C4-2B (cell line): Measurements from ENCODE around the gene NCK1.

Experiments used
- H3K27ac ChIP-seq: fragments of 450-650 bp; 2 replicates; pipeline ENCODE4 v1.5.1; 2017
- CTCF ChIP-seq: fragments of 450-650 bp; conservative IDR thresholded peaks from 2 replicates; pipeline ENCODE4 v1.5.1; 2017; ENCODE audit warnings: mild to moderate bottlenecking
- ZFX ChIP-seq: fragments of 450-650 bp; IDR thresholded peaks from 2 replicates; pipeline ENCODE4 v1.6.1; 2017

Gene NCK1

GRCh38 chr3:136840252-136840651 lies 21.8 kb upstream of the NCK1 start:
- H3K27ac ChIP-seq, result no peak overlapping the region
- no peak for TF ChIP-seq ZFX
- TF ChIP-seq CTCF, result no peak

GRCh38 chr3:136842294-136842693 lies 19.7 kb upstream of the NCK1 start:
- no peak overlapping the region for H3K27ac ChIP-seq
- no peak for TF ChIP-seq CTCF
- no peak for TF ChIP-seq ZFX

GRCh38 chr3:136844724-136845123 lies 17.3 kb upstream of the NCK1 start:
- no peak overlapping the region for H3K27ac ChIP-seq
- TF ChIP-seq ZFX (no peak), CTCF (no peak)

GRCh38 chr3:136852180-136852579 lies 9.8 kb upstream of the NCK1 start:
- TF ChIP-seq CTCF (no peak), ZFX (no peak)
- H3K27ac ChIP-seq, result no peak overlapping the region

GRCh38 chr3:136856665-136857064 lies 5.3 kb upstream of the NCK1 start:
- no peak overlapping the region for H3K27ac ChIP-seq
- TF ChIP-seq ZFX, result no peak
- TF ChIP-seq CTCF, result no peak

GRCh38 chr3:136858381-136858780 lies 3.6 kb upstream of the NCK1 start:
- no peak overlapping the region for H3K27ac ChIP-seq
- TF ChIP-seq ZFX, result no peak
- TF ChIP-seq CTCF, result no peak

GRCh38 chr3:136860541-136860940 lies 1.5 kb upstream of the NCK1 start:
- H3K27ac ChIP-seq, result no peak overlapping the region
- TF ChIP-seq ZFX (no peak), CTCF (no peak)
